Measurements from ENCODE around the gene GPALPP1. TPM values are rescaled to one million over a fixed set of nuclear protein-coding genes. Genes with fewer than 3 reads are reported as not detected.
"Not testable (repeated sequence)": the region's sequence is repeated elsewhere in the genome, so short reads cannot be mapped to it uniquely, and the experiment has no call there.

GPALPP1 gene
- total RNA-seq (10 to 100 TPM; 21.2 to 33.4 (median 28.8) TPM), polyA plus RNA-seq (10 to 100 TPM in 1 of 3 donors, 1 to 10 TPM in 2; 9.6 to 14.0 (median 9.8) TPM)
- long read RNA-seq, donor 1, partial matches to known transcripts, result 0 of 4 reads
- long read RNA-seq, donor 1, other reads (novel, unspliced or antisense), result 0 of 4 reads
- long read RNA-seq, donor 2, partial matches to known transcripts, result 0 of 4 reads
- long read RNA-seq, donor 2, other reads (novel, unspliced or antisense), result 0 of 4 reads

- Histone ChIP-seq H3K27me3 (replicated peaks in 1 of 7) (no peaks in the 10 kb centered on the region), H3K4me3 (peak within 1 kb of the TSS; percentile 68 to 94 (median 88)), H3K36me3 (peaks cover 0 to 22% (median 5%) of the 10 kb centered on the region in 6 donors), H3K4me1 (peaks cover 25 to 68% (median 52%) of the 10 kb centered on the region in 6 donors), H3K27ac (peak within 1 kb of the TSS; percentile 62 to 92 (median 86)), H3K9me3 (no peaks in the 10 kb centered on the region)
- intact Hi-C loops (cut with DNase I; ENCODE audit: low total_unique reads), result no loop called here
- TF ChIP-seq POLR2AphosphoS5 (IDR thresholded peaks at IDR 0.05) (peak; percentile 86 to 92 (median 86)), CTCF (IDR thresholded peaks at IDR 0.05 in 8 of 11, conservative IDR thresholded peaks at IDR 0.05 in 3 of 11) (no peak), POLR2A (IDR thresholded peaks at IDR 0.05) (peak in 1 of 3 donors; percentile 20)
- WGBS, 5 donors, result 0 to 2% (median 0%) methylated on average over 43 to 66 of the region's 66 CpGs
- DNase-seq, result peak; percentile 96
These were observed at the start of gene GPALPP1, which contains the start of gene NUFIP1 for GRCh38 chr13:44989071-44989889. Gene GPALPP1, plus strand, starts transcription at chr13:44989538. Its CDS starts 117 bp downstream, at chr13:44989655. Gene NUFIP1, minus strand, starts transcription at chr13:44989471. Its CDS starts 35 bp downstream, at chr13:44989436.

- H3K27me3 ChIP-seq (replicated peaks in 1 of 7); H3K4me1 ChIP-seq; H3K9me3 ChIP-seq; H3K4me3 ChIP-seq; intact Hi-C loops (cut with DNase I; ENCODE audit: low total_unique reads); DNase-seq; H3K27ac ChIP-seq: not testable (repeated sequence)
- H3K36me3 ChIP-seq, result peaks cover 0 to 38% (median 4%) of the 10 kb centered on the region in 6 donors
- 82 to 85% (median 85%) methylated on average over 4 of the region's 4 CpGs for WGBS, 5 donors
These were observed 45.9 kb upstream of the GPALPP1 start for GRCh38 chr13:44943411-44943810.

GRCh38 chr13:44951184-44951583 lies 38.2 kb upstream of the GPALPP1 start:
- intact Hi-C loops (cut with DNase I; ENCODE audit: low total_unique reads), result no loop called here
- H3K4me3 ChIP-seq, result no peak overlapping the region
- no peaks in the 10 kb centered on the region for H3K9me3 ChIP-seq
- TF ChIP-seq POLR2A (IDR thresholded peaks at IDR 0.05) (no peak), CTCF (IDR thresholded peaks at IDR 0.05 in 8 of 11, conservative IDR thresholded peaks at IDR 0.05 in 3 of 11) (no peak), POLR2AphosphoS5 (IDR thresholded peaks at IDR 0.05) (no peak)
- H3K27ac ChIP-seq, result no peak overlapping the region
- H3K4me1 ChIP-seq, result no peaks in the 10 kb centered on the region
- peaks cover 0 to 42% (median 2%) of the 10 kb centered on the region in 6 donors for H3K36me3 ChIP-seq
- DNase-seq, result no peak
- no peaks in the 10 kb centered on the region for H3K27me3 ChIP-seq (replicated peaks in 1 of 7)

GRCh38 chr13:44952671-44953070 lies 36.7 kb upstream of the GPALPP1 start:
- no peak overlapping the region for H3K27ac ChIP-seq
- DNase-seq, result no peak
- H3K9me3 ChIP-seq, result no peaks in the 10 kb centered on the region
- no peak for TF ChIP-seq POLR2A (IDR thresholded peaks at IDR 0.05)
- no peak for TF ChIP-seq CTCF (IDR thresholded peaks at IDR 0.05 in 8 of 11, conservative IDR thresholded peaks at IDR 0.05 in 3 of 11)
- TF ChIP-seq POLR2AphosphoS5 (IDR thresholded peaks at IDR 0.05), result no peak
- peaks cover 0 to 53% (median 2%) of the 10 kb centered on the region in 6 donors for H3K36me3 ChIP-seq
- WGBS, 5 donors, result 87 to 94% (median 90%) methylated on average over 2 of the region's 2 CpGs
- intact Hi-C loops (cut with DNase I; ENCODE audit: low total_unique reads), result no loop called here
- H3K27me3 ChIP-seq (replicated peaks in 1 of 7), result no peaks in the 10 kb centered on the region
- H3K4me3 ChIP-seq, result no peak overlapping the region
- no peaks in the 10 kb centered on the region for H3K4me1 ChIP-seq

Measured in spleen (tissue), 13 donors.